SK-N-MC (cell line): ENCODE measurements around the gene ACSL3.

Source experiments
- EZH2 ChIP-seq: fragments of 200-600 bp; sonication (generic); IDR thresholded peaks from one replicate; pipeline ENCODE4 v1.6.1; 2017; ENCODE audit warnings: antibody characterized with exemption
- FOXP2 ChIP-seq: optimal IDR thresholded peaks from 2 replicates; pipeline ENCODE3; 2011; ENCODE audit warnings: mild to moderate bottlenecking, moderate library complexity; ENCODE audit not compliant: insufficient read depth; ENCODE audit errors: extremely low read length, control extremely low read depth
- POLR2AphosphoS5 ChIP-seq: IDR thresholded peaks from 2 replicates; pipeline ENCODE4 v1.6.1; 2012; ENCODE audit warnings: mild to moderate bottlenecking, low read depth, low read length, borderline replicate concordance

DNA sequence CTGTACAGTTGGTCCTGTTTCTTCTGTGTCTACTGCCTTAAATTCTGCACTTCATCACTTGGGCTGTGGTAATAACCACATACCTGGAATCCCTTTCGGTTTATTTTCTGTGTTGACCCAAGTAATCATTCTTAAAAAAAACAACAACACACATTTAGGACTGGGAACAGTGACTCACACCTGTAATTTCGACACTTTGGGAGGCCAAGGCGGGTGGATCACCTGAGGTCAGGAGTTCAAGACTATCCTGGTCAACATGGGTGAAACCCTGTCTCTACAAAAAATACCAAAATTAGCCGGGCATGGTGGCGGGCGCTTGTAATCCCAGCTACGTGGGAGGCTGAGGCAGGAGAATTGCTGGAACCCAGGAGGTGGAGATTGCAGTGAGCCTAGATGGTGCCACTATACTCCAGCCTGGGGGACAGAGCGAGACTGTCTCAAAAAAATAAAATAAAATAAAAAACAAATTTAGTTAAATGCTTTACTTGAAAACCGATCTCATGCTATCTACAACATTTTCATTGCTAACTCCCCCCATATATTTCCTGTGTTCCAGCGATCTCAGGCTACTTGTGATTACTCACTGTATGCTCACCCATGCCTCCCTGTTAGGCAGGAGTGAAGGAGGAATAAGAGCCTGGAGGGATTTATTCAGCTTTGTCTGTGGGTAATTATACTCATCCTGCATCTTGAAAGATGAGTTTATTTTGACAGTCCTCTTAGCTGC lies 18.2 kb downstream of the ACSL3 start:
- TF ChIP-seq POLR2AphosphoS5 (no peak), EZH2 (no peak), FOXP2 (no peak)
